GM12865 (cell line): ENCODE results near the gene FCMR.
"Not testable (repeated sequence)": the region's sequence is repeated elsewhere in the genome, so short reads cannot be mapped to it uniquely, and the experiment has no call there.

ENCODE experiments used
- DNase-seq: peaks from one replicate; pipeline ENCODE4 v3.0.0; 2010; ENCODE audit warnings: low read depth
- H3K4me3 ChIP-seq: 2 replicates; pipeline ENCODE4 v1.5.1; 2011; ENCODE audit warnings: mild to moderate bottlenecking, low read depth, low read length, control low read depth
- TF ChIP-seq, protein P1 (sequence below): IDR thresholded peaks from 2 replicates; pipeline ENCODE4 v1.5.1; 2011; ENCODE audit warnings: low read length, control low read depth, low read depth, inconsistent platforms; ENCODE audit not compliant: insufficient read depth; ENCODE audit errors: missing control alignments

Gene FCMR

DNA sequence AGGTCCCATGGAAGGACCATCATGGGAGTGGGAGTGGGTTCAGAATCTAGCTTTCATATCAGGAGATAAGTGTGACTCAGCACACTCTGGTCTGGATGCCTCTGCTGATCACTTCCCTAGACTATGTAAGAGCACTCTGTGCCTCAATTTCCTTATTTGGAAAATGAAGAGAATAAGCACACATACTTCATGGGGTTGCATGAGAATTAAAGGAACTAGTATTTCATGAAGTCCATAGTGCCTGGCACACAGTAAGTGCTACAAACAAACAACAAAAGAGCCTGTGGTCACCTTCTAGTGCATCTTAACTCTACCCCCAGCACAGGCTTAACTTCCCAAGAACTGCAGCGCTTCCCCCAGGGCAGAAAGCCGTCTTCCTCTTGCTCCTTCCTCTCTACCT lies 65.9 kb downstream of the FCMR start:
- no peak for DNase-seq
- TF ChIP-seq, protein P1, sequence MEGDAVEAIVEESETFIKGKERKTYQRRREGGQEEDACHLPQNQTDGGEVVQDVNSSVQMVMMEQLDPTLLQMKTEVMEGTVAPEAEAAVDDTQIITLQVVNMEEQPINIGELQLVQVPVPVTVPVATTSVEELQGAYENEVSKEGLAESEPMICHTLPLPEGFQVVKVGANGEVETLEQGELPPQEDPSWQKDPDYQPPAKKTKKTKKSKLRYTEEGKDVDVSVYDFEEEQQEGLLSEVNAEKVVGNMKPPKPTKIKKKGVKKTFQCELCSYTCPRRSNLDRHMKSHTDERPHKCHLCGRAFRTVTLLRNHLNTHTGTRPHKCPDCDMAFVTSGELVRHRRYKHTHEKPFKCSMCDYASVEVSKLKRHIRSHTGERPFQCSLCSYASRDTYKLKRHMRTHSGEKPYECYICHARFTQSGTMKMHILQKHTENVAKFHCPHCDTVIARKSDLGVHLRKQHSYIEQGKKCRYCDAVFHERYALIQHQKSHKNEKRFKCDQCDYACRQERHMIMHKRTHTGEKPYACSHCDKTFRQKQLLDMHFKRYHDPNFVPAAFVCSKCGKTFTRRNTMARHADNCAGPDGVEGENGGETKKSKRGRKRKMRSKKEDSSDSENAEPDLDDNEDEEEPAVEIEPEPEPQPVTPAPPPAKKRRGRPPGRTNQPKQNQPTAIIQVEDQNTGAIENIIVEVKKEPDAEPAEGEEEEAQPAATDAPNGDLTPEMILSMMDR = no peak
- H3K4me3 ChIP-seq = no peak overlapping the region

DNA sequence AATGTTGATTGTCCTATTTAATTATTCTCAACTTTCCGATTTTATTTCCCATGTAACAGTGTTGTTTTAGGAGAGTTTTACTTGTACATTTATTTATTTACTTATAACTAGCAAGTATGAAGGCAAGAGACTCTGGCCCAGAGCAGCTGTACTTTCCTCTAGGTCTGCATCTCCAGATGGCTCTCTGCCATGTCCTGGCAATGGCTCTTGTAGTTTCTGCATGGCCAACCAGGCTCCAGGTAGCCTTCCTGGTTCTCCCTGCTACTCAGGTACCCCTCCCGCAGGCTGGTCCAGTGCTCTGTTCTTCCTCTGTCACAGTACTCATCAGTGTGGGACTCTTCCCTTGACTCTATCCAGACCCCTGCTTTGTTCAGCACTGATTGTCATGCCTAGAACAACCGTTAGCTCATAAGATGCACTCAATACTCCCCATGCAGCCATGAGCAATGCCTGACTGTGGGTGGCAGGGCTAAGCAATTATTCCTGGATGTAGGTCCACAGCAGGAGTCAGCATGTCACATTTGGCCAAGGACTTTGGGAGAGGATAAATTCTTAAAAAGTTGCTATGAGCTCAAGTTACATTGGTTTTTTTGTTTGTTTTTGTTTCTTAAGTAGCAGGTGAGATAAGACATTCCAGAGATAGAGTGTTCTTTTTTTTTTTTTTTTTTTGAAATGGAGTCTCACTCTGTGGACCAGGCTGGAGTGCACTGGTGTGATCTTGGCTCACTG lies 67.2 kb downstream of the FCMR start:
- TF ChIP-seq, protein P1 = no peak
- no peak for DNase-seq
- no peak overlapping the region for H3K4me3 ChIP-seq

DNA sequence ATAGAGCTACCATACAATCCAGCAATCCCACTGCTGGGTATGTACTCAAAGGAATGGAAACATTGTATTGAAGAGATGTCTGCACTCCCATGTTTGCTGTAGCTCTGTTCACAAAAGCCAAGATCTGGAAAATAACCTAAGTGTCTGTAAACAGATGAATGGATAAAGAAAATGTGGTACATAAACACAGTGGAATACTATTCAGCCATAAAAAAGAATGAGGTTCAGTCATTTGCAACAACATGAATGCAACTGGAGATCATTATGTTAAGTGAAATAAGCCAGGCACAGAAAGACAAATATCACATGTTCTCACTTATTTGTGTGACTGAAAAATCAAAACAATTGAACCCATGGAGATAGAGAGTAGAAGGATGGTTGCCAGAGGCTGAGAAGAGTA lies 68.0 kb downstream of the FCMR start:
- DNase-seq, H3K4me3 ChIP-seq: not testable (repeated sequence)
